Activated naive CD8-positive, alpha-beta T cell treated with anti-CD3 and anti-CD28 coated beads, Interleukin-2, amount 50 U/mL, for 24 hours (primary cell): ENCODE measurements around the gene HJURP.

Experiments used
- ATAC-seq: fragments of 150-1000 bp; cut with Tn5 transposase; one replicate; pipeline ENCODE4 v1.10.0; 2021
- DNase-seq: peaks from one replicate; pipeline ENCODE4 v3.0.0; 2021
- H3K27ac Mint-ChIP-seq: one replicate; pipeline ENCODE4 v1.8.0; 2021; ENCODE audit warnings: mild to moderate bottlenecking, mixed read lengths
- H3K27me3 Mint-ChIP-seq: one replicate; pipeline ENCODE4 v1.8.0; 2021; ENCODE audit warnings: mixed read lengths
- H3K36me3 Mint-ChIP-seq: one replicate; pipeline ENCODE4 v1.8.0; 2021; ENCODE audit warnings: low read depth, mixed read lengths
- H3K4me1 Mint-ChIP-seq: one replicate; pipeline ENCODE4 v1.8.0; 2021; ENCODE audit warnings: mixed read lengths
- H3K4me3 Mint-ChIP-seq: one replicate; pipeline ENCODE4 v1.8.0; 2021; ENCODE audit warnings: mild to moderate bottlenecking, moderate library complexity, mixed read lengths
- H3K9me3 Mint-ChIP-seq: one replicate; pipeline ENCODE4 v1.8.0; 2021; ENCODE audit warnings: mixed read lengths

HJURP gene

DNA sequence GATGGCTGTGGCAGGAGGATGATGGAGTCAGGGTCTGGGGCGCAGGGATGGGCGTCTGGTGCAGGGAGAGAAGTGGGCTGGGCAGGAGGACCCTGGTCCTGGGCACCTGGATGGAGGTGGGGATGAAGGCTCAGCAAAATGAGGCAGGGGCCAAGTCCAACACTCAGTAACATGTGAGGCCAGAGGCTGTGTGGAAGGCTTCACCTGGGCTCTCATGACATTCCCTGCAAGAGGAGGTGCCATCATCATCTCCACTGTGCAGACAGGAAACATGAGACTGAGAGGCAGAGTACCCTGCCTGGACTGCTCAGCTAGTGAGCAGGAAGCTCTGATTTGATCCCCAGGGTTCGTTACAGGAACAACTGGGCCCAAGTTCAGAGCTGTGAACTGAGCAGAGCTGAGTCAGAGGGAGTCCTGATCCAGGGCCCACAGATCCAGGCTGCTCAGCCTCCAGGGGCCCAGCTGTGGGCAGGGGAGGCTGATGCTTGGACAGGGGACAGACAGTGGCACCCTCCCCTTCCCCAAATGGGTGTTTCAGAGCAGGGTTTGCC is 36.9 kb downstream of the HJURP start:
- ATAC-seq (no peak), DNase-seq (no peak)
- H3K4me1 Mint-ChIP-seq, result no peaks in the 10 kb centered on the region
- peaks cover 3% of the 10 kb centered on the region for H3K27me3 Mint-ChIP-seq
- H3K36me3 Mint-ChIP-seq, result no peaks in the 10 kb centered on the region
- H3K4me3 Mint-ChIP-seq, result no peak overlapping the region
- no peaks in the 10 kb centered on the region for H3K9me3 Mint-ChIP-seq
- H3K27ac Mint-ChIP-seq, result no peak overlapping the region

DNA sequence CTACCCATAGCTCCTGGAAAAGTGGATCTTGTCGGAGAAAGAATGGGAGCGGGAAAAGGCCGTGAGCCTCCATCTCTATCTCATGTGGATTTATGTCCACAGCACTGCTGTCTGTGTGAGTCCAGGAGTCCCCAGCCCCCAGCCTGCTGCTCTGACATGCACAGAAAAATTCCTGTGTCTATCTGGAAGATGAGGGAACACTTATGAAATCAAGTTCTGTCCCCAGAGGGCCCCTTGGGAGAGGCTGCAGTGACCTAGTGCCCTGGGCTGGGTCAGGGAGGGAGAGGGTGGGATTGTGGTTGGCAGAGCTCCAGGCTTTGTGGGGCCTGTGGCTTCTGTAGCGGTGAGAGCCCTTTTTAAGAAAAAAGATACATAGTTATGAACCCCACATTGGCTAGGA is 37.6 kb downstream of the HJURP start:
- ATAC-seq (no peak), DNase-seq (no peak)
- H3K9me3 Mint-ChIP-seq, result no peaks in the 10 kb centered on the region
- H3K27ac Mint-ChIP-seq, result no peak overlapping the region
- peaks cover 5% of the 10 kb centered on the region for H3K27me3 Mint-ChIP-seq
- no peaks in the 10 kb centered on the region for H3K36me3 Mint-ChIP-seq
- no peak overlapping the region for H3K4me3 Mint-ChIP-seq
- no peaks in the 10 kb centered on the region for H3K4me1 Mint-ChIP-seq

DNA sequence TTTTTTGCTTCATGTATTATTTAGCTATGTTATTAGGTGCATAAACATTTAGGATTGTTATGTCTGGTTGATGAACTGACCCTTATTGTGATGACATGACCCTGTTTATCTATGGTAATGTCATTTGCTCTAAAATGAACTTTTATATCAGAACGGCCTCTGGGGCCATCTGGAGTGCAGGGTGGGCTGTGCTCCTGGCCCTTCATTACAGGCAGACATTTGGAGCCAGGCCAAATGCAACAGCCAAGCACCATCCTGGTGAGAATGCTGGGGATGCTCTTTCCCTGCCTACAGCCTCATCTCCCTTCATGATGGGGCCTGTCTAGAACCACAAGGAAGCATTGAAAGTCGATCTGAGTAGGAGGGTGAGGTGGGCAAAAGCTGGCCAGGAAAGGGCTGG is 38.0 kb downstream of the HJURP start:
- H3K36me3 Mint-ChIP-seq, result no peaks in the 10 kb centered on the region
- H3K9me3 Mint-ChIP-seq, result no peaks in the 10 kb centered on the region
- H3K4me1 Mint-ChIP-seq, result no peaks in the 10 kb centered on the region
- ATAC-seq (no peak), DNase-seq (no peak)
- no peak overlapping the region for H3K4me3 Mint-ChIP-seq
- H3K27ac Mint-ChIP-seq, result no peak overlapping the region
- H3K27me3 Mint-ChIP-seq, result peaks cover 5% of the 10 kb centered on the region

DNA sequence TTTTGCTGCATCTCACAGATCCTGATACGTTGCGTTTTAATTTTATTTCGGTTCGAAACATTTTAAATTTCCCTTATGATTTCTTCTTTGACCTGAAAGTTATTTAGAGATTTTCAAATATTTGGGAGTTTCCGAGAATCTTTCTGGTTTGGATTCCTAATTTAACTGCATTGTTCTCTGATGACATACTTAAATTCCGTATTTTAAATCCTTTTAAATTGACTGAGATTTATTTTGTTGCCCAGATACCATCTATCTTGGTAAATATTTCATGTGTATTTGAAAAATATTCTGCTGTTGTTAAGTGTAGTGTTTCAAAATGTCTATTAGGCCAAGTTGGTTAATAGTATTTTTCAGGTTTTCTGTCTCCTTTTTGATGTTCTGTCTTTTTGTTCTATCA is 38.5 kb downstream of the HJURP start:
- Mint-ChIP-seq H3K4me1 (no peaks in the 10 kb centered on the region), H3K27ac (no peak overlapping the region), H3K9me3 (no peaks in the 10 kb centered on the region), H3K4me3 (no peak overlapping the region), H3K27me3 (peaks cover 5% of the 10 kb centered on the region), H3K36me3 (no peaks in the 10 kb centered on the region)
- DNase-seq (no peak), ATAC-seq (no peak)

DNA sequence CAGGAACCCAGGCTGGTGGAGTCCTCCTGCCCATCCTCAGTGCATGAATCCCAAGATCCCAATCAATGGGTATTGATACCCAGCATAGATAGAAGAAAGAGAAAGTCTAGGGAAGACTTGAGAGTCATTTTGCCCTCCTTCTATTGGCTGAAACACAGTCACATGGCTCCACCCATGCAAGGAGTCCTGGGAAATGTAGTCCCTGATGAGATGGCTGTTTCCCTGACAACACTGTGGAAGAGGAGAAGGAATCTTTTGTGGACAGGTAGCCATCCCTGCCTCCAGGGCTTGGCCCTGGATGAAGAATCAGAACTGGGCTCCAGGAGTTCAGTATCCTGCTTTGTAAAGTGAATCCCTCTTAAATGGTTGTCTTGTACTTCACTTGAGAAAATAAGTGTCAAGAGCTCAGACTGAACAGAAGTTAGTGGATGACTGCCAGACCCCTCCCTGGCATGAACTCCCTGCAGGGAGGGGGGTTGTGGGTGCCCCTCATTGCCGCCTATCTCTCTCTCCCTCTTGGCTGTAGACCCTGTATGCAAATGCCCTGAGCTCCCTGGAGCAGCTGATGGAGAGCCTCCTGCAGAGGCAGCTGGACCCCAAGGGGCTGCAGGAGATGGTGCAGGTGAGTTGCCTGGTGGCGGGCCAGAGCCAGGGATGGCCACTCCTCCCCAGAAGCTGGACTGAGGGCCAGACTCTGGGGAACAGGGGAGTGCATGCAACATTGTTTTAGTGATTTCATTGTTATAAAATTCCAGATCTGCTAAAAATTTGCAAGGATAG is 40.1 kb downstream of the HJURP start:
- Mint-ChIP-seq H3K27ac (no peak overlapping the region), H3K4me1 (no peaks in the 10 kb centered on the region), H3K4me3 (no peak overlapping the region), H3K27me3 (peaks cover 10% of the 10 kb centered on the region), H3K9me3 (no peaks in the 10 kb centered on the region), H3K36me3 (no peaks in the 10 kb centered on the region)
- no peak for DNase-seq
- ATAC-seq, result no peak

DNA sequence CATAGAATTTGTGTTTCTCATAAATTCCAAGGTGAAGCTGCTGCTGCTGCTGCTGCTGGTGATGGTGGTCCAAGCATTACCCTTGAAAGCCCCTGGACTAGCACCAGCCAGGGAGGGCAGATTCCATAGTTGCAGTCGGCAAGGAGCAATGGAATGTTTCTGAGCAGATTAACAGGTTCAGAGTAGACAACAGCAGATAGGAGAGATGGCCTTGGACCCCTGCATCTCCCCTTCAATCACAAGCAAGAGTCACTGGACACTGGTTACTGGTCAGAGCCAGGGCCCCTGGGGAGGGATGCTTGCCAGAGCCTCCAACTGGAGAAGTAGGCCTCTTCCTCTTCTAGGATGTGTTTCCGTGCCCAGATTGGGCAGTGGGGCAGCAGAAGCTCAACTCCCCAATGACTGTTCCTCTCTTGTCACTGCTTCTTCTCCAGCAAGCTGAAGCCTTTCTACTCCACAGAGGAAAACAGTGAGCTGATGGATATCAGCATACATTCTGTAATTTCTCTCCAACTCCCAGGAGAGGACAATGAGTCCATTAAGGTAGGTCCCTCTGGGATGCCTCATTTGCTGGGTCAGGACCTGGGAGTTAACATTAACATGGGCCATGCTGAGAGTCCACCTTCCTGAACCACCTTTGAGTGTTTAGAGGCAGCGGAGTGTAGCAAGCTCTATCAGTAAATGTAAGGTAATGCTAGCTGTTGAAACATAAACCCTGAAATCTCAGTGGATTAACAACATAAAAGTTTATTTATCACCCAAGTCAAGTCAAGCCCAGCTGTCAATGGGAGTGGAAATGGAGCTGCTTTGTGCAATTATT is 40.9 kb downstream of the HJURP start:
- Mint-ChIP-seq H3K4me1 (no peaks in the 10 kb centered on the region), H3K27ac (no peak overlapping the region), H3K27me3 (peaks cover 10% of the 10 kb centered on the region), H3K4me3 (no peak overlapping the region), H3K9me3 (no peaks in the 10 kb centered on the region), H3K36me3 (no peaks in the 10 kb centered on the region)
- ATAC-seq (no peak), DNase-seq (no peak)

DNA sequence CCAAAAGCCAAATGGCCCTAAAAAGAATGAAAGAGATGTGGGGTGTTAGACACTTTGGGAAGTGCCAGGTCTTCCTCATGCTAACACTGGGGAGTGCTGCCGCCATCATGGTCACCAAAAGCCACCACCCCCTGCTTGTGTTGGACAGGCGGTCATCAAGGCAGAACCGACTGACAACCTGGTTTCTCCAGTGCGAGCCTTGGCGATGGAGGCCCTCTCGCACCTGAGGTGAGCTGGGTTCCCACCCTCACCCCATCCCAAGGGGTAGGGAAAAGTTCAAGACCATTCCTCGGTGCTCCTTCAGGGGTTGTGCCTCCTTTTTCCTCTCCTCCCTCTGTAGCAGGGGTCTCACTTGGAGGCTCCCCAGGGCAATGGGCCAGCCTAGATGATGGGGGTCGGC is 42.6 kb downstream of the HJURP start:
- DNase-seq (no peak), ATAC-seq (no peak)
- H3K4me1 Mint-ChIP-seq, result no peaks in the 10 kb centered on the region
- H3K9me3 Mint-ChIP-seq, result no peaks in the 10 kb centered on the region
- peaks cover 7% of the 10 kb centered on the region for H3K27me3 Mint-ChIP-seq
- no peak overlapping the region for H3K27ac Mint-ChIP-seq
- no peaks in the 10 kb centered on the region for H3K36me3 Mint-ChIP-seq
- no peak overlapping the region for H3K4me3 Mint-ChIP-seq

DNA sequence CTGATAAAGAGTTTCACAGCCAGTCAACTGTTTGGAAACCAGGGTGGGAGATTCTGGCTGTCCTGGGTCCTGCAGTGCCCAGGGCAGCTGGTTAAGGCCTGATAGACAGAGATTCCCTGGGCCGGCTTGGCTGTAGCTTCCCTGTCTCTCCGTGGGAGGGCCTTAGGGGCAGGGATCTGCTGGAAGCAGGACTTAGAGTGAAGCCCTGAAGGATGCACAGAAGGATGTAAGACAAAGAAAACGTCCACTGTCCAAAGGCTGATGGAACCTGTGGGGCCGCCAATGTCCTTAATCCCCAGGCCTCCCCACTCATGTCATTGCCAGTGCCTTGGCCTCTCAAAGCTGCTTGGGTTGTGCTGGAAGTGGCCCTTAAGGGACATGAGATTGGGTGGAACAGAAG is 43.2 kb downstream of the HJURP start:
- Mint-ChIP-seq H3K9me3 (no peaks in the 10 kb centered on the region), H3K4me3 (no peak overlapping the region), H3K36me3 (no peaks in the 10 kb centered on the region), H3K27ac (no peak overlapping the region), H3K27me3 (peaks cover 7% of the 10 kb centered on the region), H3K4me1 (no peaks in the 10 kb centered on the region)
- ATAC-seq (no peak), DNase-seq (no peak)

DNA sequence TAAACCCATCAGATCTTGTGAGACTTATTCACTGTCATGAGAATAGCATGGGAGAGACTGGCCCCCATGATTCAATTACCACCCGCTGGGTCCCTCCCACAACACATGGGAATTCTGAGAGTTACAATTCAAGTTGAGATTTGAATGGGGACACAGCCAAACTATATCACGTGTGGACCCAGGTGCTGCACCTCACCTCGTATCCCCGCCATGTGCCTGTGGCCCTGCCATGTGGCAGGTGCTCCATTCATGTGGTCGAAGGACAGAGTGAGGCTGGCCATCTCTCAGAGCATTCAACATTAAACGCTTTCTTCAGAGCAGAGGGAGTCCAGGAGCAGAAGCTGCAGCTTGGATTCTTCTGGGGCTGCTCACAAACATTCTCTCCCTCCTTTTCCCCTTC is 44.0 kb downstream of the HJURP start:
- H3K4me3 Mint-ChIP-seq, result no peak overlapping the region
- H3K9me3 Mint-ChIP-seq, result no peaks in the 10 kb centered on the region
- ATAC-seq (no peak), DNase-seq (no peak)
- H3K36me3 Mint-ChIP-seq, result no peaks in the 10 kb centered on the region
- no peak overlapping the region for H3K27ac Mint-ChIP-seq
- no peaks in the 10 kb centered on the region for H3K4me1 Mint-ChIP-seq
- H3K27me3 Mint-ChIP-seq, result peaks cover 7% of the 10 kb centered on the region

DNA sequence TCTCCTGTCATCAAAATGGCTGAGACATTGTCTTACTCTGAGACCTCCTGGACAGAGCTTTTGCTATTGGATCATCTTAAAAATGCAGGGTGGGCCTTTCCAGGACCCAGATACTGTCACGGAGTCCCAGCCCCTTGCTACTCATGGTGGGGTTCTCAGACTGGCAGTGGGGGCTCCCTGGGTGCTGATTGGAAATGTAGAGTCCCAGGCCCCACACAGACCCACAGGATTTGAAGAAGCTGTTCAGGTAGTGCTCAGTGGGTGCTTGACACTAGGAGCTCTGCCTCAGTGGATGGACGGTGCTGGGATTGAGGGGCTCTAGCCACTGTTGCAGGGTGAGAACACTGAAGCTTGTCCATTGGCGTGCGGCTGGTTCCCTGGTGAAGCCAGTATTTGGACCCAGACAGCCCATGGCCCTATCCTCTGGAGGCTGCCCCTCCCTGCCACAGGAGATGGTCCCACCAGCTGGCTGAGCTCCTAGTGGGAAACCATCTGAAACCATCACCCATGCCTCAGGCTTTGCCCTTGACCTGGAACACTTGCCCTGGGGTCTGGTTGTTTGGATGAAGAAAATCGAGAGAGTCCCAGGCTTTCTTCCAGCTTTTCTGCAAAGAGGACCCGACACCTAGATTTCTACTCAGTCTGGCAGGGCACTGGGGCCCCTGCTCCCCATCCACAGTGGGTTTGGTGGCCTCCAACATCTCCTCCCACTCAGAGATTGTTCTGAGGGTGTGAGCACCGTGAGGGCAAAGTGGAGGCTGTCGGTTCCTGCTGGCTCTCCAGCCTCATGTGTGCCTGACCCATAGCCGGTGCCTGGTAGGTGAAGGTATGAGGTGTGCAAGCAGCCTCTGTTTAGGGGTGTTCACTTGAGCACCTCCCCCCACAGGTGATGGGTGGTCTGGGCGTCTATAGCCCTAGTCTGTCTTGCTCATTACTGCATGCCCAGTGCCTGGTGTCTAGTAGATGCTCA is 46.1 kb downstream of the HJURP start:
- no peak overlapping the region for H3K27ac Mint-ChIP-seq
- DNase-seq (no peak), ATAC-seq (no peak)
- H3K9me3 Mint-ChIP-seq, result no peaks in the 10 kb centered on the region
- no peaks in the 10 kb centered on the region for H3K36me3 Mint-ChIP-seq
- no peak overlapping the region for H3K4me3 Mint-ChIP-seq
- peaks cover 15% of the 10 kb centered on the region for H3K27me3 Mint-ChIP-seq
- no peaks in the 10 kb centered on the region for H3K4me1 Mint-ChIP-seq

DNA sequence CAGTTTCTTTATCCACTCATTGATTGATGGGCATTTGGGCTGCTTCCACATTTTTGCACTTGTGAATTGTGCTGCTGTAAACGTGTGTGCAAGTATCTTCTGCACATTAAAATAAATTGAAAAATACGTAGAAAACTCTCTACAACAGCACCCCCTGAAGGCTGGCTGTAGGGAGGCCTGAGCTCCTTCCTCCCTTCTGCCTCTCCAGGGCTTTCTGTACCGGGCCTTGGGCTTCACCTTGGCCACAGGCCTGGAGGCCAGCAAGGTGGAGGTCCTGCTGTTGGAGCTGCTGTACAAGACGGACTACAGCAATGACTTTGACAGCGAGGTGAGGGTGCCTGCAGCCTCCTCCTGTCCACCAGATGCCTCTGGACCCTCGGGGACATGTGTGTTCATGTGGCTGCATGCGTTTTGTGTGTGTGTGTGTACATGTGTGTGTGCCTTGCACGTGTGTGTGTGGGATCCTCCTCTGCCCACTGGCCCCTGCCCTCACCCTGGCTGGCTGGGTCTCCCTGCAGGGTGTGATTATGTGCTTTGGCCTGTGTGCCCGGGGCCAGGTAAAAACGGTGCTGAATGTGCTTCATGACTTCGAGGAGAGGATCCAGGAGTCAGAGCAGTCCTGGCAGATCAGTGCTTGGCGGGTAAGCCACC is 47.0 kb downstream of the HJURP start:
- Mint-ChIP-seq H3K4me1 (no peaks in the 10 kb centered on the region), H3K27ac (no peak overlapping the region), H3K4me3 (no peak overlapping the region), H3K27me3 (peaks cover 24% of the 10 kb centered on the region), H3K36me3 (no peaks in the 10 kb centered on the region), H3K9me3 (no peaks in the 10 kb centered on the region)
- DNase-seq, result no peak
- ATAC-seq, result no peak

DNA sequence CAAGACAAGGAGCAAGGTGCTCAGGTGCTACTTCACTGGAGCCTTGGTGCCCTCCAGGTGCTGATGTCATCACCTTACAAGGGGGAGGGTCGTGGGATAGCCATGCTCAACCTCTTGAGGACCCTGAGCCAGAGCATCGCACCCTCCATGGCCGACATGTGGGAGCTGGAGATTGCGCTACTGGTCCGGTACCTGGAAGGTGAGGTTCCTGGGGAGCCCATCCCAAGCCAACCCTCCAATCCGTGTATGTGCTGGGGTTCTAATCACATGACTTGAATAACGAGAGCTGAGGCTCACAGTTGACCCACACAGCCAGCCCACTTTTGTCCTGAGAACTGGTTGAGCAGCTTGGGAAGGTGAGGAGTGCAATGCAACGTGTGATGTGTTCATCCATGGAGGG is 50.3 kb downstream of the HJURP start:
- Mint-ChIP-seq H3K9me3 (peaks cover 6% of the 10 kb centered on the region), H3K36me3 (no peaks in the 10 kb centered on the region), H3K27ac (no peak overlapping the region), H3K4me3 (no peak overlapping the region), H3K27me3 (peaks cover 17% of the 10 kb centered on the region), H3K4me1 (no peaks in the 10 kb centered on the region)
- no peak for DNase-seq
- no peak for ATAC-seq

DNA sequence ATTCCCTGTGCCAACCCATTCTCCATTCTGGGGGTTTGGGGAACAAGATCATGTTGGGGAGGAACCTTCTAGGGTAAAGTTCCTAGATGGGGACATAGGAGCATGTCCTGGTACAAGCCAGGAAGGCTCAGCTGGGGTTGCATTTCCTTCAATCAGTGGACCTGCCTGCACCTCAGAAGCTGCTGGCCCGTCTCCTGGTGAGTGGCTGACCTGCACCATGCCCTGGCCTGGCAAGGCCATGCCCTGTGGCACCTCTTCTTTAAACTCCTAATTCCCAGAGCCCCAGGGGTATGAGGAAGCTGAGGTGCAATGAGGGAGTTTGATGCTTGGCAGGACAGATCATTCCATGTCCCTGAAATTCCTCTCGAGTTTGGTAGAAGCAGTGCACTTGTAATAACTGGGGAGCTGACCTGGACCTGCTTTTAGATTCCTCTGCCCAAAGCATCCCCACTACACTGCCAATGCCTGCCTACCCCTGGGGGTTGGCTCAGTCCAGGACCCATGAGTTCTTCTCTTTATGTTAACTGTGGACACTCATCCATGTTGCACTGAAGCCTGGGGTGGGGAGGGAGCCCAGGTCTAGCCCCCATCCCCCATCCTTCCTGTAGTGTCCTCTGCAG is 50.9 kb downstream of the HJURP start:
- no peak for ATAC-seq
- no peaks in the 10 kb centered on the region for H3K36me3 Mint-ChIP-seq
- no peaks in the 10 kb centered on the region for H3K4me1 Mint-ChIP-seq
- DNase-seq, result no peak
- H3K27ac Mint-ChIP-seq, result no peak overlapping the region
- H3K4me3 Mint-ChIP-seq, result no peak overlapping the region
- H3K27me3 Mint-ChIP-seq, result peaks cover 17% of the 10 kb centered on the region
- peaks cover 6% of the 10 kb centered on the region for H3K9me3 Mint-ChIP-seq
